Thyroid gland (tissue), 4 donors: ENCODE measurements around the gene MTCH2.

Experiments
- CTCF ChIP-seq, 6 experiments: fragments of 200-600 bp in 3 of 6; fragments of 450-650 bp in 3 of 6; sonication (generic) in 3 of 6; IDR thresholded peaks; one replicate each; pipeline ENCODE4 v1.5.1; 2016 to 2019; ENCODE audit warnings: antibody characterized with exemption in 6 of 6, mild to moderate bottlenecking in 2 of 6, inconsistent platforms in 1 of 6, moderate library complexity in 1 of 6
- POLR2A ChIP-seq, 2 donors: fragments of 450-650 bp; IDR thresholded peaks; one replicate each; pipeline ENCODE4 v1.6.1; 2017; ENCODE audit warnings: antibody characterized with exemption in 2 of 2, mild to moderate bottlenecking in 2 of 2, moderate library complexity in 1 of 2

- TF ChIP-seq CTCF (IDR thresholded peaks at IDR 0.05) (no peak), POLR2A (IDR thresholded peaks at IDR 0.05) (no peak)
Measured at GRCh38 chr11:47689480-47689879, 47.1 kb upstream of the MTCH2 start.
